CD4-positive, alpha-beta T cell treated with Interferon gamma for 1 hour (primary cell): ENCODE data around the gene WNT4.

Experiments
- DNase-seq: peaks from one replicate; pipeline ENCODE4 v3.0.0-alpha.2; 2020

Gene WNT4

DNA sequence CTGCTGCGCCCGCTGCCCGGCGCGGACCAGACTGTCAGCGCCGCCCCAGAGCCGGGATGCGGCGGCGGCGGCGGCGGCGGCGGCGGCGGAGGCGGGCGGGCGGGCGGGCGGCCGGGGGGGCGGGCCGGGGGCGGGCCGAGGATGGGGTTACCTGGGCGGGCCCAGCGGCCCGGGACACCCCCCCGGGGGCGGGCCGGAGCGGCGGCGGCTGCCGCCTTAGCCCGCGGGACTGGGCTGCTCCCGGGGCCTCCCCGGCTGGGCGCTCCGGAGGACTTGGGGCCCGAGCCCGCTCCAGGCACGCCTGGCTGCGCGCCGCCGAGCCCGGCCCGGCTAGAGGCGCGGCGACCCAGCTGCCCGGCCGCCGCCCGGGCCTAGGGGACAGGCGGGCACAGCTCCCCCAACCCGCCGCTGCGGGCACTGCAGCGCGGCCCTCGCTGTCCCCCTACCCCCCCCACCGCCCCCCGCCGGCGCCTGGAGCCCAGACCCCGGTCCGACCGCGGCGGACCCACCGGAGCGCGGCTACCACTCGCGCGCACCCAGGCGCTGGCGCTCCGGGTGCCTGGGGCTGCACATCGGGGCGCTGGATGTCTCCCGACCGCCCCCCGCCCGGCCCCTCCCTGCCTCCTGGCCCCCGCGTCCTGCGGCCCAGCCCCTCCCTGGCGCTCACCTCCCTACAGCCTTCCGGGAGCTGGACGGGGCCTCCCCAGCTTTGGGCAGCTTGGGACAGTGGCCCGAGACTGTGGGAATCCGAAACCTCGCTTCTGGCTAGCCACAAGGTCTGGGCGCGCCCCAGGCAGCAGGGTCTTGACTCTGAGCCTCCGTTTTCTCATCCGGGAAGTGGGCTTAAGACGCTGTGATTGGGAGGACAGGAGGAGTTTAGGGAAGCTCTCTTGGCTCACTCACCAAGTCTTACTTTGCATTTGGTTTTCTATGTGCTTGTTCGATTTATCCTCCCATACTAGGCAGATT lies at the start of gene WNT4:
Gene WNT4 (minus strand): TSS at position 33 of the 969 bp plus-strand sequence. CDS start 175 bp downstream, outside the sequence.
- no peak for DNase-seq

DNA sequence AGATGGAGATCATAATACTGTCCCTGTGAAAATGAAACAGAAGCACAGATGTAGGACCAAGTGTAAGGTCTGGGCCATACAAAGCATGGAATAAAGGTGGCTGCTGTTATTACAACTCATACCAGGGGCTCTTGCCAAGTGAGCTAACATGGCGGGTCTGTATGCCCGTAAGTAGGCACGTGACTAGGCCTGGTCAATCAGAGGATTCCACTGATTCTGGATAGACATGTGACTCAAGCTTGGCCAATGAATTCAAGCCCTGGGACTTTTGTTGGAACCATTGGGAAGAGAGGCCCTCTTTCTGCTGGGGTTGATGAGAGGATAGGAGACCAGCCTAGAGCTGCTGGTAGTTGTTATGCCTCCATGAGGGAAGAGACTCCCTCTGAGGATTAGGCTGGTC lies 47.8 kb upstream of the WNT4 start:
- no peak for DNase-seq

DNA sequence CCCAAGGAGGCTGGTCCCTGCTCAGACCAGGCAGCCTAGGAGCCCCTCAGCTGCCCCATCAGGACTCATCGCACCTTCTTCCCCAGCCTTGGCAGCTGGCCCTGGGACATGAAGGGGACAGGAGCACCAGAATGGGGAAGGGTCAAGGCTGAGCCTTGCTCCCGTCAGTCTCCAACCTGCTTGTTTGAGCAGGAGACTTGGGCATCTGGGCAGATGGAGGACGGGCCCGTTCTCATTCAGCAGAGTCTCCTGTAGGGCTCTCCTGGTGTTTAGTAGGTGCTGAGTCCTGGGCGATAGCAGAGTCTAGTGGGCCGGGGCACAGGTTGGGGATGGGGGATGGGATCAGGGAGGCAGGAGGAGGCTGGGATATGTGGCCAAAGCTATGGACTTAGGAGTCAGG lies 47.4 kb upstream of the WNT4 start:
- no peak for DNase-seq

DNA sequence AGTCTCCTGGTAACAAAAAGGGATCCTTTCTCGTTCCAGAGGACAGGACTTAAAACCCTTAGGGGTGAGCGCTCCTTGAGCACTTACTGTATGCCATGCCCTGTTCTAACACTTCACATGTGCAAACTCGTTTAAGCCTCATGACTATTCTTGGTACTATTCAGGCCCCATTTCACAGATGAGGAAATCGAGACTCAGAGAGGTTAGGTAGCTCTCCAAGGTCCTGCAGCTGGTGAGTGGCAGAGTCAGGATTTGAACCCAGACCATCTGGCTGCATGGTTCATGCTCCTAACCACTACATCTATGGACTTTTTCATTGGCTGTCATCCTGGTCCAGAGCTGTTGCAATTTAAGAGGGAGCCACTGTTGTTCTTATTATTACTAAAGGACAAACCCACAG lies 46.7 kb upstream of the WNT4 start:
- no peak for DNase-seq

DNA sequence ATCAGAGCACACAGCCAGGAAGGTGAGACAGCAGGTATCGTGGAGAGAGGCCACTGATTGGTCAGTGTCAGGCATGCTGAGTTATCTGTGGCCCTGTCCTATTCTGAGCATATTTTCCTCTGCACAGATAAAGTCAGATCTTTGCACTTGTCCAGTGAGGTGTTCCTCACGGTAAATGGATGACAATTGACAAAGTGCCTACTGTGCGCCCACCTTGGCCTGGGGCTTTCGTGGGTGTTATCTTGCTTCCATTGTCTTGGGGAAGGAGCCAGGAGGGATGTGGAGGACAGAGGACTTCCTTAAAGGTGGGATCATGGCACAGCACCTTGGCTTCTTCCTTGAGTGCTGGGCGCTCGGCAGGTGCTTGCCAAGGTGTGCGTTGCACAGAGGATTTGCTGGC lies 46.0 kb upstream of the WNT4 start:
- no peak for DNase-seq

DNA sequence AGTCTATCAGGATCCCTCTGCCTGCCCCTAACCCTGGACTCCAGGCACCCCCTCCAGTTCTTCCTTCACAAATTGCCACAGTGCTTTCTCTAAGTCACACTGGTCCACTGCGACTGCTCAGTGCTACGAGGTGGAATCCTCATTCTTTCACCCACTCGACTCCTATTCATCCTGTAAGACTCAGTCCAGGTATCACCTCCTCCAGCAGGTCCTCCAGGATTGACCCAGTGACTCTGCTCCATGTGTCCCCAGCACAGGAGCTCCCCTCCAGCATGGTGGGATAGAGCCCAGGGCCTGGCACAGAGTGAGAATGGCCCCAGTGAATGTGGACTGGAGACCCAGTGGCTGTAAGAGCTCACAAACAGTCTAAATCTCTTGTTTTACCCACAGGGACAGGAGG lies 45.5 kb upstream of the WNT4 start:
- DNase-seq, result no peak

DNA sequence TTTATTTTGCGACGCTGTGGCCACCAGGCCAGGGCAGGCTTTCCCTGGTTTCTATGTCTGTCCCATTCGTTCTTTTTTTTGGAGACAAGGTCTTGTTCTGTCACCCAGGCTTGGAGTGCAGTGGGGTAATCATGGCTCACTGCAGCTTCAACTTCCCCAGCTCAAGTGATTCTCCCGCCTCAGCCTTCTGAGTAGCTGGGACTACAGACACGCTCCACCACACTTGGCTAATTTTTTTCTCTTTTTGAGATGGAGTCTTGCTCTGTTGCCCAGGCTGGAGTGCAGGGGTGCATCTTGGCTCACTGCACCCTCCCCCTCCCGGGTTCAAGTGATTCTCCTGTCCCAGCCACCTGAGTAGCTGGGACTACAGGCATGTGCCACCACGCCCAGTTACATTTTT lies 43.4 kb upstream of the WNT4 start:
- DNase-seq, result no peak

DNA sequence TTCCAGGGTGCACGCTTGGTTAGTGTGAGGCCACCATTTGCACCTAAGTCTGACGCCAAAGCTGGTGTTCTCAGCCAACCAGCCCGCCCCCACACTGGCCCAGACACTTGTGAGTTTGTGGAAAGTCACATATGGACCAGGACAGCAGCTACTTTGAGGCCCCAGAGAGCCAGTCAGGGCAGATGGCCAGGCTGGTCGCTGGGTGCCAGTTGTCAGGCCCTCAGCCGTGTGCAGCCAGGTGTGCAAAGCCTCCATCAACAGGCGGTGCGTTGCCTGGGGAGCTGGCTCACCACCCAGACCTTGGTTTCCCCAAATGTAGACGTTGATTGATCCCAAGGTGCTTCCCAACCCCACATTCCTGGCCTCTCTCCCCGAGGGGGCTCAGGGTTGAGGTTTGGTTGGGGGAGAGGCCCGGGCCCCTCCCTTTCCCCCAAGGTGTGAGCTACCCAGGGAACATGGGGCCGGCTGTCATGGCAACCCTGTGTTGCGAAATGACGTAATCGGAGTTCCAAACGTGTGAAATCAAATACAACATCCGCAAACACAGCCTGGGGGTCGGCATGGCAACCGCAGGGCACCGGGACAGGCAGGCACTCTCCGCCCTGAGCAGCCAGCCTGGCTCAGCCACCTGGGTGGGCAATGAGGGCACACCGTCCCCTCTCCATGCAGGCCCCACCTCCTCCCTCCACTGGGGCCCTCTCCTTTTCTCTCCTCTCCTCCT lies 42.2 kb upstream of the WNT4 start:
- no peak for DNase-seq

DNA sequence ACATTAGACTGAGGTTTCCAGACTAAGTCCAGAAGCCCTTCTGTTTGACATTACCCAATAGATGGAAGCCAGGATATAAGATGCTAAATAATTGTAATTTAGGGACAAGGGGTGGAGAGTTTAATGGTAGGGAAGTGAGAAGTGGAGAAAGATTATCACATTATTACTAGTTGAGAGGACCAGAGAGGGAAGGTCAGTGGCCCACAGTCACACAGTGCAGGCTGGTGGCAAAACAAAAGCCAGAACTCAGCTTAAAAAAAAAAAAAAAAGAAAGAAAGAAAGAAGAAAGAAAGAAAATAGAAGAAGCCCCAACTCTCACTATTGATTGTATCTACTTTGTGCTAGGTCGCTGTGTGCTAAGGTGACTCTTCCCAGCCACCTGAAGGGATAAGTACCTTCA lies 41.6 kb upstream of the WNT4 start:
- DNase-seq, result no peak

DNA sequence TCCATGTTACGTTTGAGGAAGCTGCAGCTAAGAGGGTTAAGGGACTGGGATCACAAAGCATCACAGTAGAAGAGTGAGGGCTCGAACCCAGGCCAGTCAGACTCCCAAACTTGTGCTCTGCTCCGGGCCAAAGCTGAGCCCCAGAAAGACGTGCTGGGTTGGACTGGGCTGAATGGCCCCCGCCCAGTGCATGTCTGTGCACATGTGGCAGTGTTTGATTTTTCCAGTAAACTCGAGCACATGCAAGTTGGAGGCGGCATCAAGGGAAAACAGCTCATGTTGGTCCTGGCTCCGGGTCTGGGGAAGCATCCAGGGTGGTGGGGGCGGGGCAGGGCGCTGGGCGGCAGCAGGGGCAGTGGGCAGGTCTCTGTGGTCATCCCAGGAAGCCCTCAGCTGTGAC lies 39.8 kb upstream of the WNT4 start:
- DNase-seq, result no peak

DNA sequence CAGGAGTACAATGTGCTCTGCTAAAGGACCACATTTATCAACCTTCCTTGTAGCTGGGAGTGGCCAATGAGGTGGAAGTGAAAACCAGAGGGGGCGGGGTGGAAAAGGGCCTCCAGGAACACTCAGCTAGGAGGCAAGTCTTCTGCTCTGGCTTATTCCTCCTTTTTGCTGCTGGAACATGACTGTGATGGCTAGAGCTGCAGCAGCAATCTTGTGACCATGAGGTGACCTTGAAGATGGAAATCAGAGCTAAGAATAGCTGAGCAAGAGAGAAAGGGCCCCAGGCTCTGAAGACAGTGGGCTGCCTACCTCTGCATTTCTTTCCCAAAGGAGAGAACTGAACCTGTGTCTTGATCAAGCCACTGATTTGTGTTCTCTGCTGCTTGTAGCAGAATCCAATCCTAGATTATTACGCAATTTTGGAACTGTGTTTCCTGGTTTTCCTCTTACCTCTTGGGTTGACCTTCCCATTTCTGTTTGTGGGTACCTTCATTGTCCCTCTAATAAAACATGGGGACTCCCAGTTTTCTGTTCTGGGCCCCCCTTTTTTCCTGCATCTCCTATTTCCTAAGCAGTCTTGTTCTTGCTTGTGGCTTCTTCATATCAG lies 36.4 kb upstream of the WNT4 start:
- DNase-seq, result no peak

DNA sequence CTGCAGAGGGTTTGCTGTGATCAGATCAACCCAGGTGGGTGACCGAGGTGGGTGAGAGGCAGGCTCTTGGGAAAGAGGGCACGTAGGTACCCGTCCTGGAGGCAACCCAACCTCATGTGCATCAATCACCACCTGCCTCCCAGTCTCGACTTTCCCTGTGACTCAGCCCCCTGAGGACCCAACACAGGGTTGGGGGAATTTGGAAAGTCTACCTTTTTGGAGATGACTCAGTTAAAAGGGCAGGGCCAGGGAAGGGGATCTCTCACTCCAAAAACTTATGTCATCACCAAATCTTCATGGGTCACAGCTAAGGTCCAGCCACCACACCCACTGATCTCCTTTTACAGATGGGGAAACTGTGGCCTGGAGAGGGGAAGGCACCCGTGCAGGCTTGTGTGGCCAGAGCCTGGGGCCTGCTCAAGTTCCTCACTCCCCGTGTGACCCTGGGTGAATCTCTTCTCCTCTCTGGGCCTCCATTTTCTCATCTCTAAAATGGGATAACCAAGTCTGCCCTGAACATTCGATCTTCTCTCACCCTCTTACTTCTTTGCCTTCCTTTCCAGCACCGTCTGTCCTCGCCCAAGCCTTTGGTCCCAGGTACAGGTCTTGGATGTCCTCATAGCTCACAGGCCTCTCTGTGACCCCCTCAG lies 34.6 kb upstream of the WNT4 start:
- DNase-seq, result no peak

DNA sequence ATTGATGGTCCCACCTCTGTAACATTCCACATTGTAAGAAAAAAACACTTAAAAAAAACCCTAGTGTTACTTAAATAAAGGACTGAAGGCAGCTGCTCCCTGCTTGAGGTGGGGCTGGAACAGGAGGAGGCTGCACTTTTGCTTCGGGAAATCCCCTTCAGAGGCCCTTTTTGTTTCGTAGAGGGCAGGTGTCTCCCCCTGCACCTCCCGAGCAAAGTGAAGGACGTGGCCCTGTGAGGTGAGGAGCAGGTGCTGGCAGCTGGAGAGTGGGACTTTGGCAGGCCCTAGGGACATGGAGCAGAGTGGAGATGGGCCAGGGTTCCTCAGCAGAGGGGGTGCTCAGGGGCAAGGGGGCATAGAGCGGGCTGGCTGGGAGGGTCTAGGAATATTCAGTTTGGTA lies 33.4 kb upstream of the WNT4 start:
- DNase-seq, result peak; percentile 3

DNA sequence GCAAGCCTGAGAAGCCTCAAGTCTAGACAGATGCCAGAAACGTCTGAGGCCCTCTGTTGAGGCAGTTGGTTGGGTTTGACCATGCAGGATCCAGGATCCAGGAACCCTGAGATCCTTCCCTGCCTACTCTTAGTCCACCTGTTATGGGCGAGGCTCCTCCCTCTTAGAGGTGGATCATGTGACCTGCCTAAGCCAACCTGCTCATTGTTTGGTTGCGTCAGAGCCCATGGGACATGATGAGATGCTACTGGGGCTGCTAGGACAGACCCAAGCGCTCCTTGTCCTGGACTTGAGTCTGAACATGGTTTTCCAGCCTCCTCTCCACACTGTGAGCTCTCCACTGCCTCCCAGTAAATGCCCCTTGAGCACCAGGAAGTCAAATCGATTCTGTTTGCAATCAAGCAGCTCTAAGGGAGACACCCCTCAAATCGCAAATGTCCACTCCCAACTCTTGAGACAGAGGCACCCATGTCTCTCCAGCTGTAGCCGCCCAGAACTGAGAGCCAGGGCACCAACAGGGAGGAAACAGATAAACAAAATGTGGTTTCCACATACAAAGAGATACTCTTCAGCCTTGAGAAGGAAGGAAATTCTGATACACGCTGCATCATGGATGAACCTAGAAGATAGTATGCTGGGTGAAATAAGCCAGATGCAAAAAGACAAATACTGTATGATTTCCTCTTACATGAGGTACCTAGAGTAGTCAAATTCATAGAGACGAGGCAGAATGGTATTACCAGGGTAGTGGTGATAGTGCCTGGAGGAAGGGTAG lies 31.7 kb upstream of the WNT4 start:
- no peak for DNase-seq

DNA sequence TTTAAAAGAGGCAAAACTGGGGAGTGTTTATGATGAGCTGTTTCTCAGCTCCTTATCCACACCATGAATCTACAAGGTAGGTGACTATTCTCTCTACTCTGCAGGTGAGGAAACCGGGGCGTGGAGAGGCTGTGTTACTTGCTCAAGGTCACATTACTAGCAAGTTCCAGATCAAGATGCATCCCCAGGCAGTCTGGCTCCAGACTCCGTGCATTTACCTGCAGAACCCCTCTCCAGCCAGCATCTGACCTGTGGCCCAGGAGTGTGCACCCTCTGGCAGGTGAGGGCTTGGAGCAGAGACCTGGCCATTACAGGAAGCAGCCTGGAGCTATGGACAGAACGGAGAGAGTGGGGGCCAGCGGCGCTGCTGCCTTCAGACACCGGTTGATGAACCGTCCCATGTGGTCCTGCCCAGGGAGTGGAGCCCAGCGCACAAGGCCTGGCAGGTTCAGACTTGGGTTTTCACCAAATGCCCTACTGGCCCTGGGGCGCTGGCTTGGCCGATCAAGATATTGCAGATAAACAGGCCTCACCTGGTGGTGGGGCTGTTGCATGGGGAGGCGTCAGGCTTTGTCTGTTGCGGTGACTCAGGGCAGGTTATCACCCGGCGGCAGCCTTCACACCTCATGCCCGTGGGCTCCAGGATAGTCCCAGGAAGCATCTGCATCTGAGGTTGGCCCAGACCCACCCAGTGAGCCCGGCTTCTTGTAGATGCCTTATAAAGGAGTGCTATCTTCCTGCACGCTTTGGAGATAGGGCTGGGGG lies 29.2 kb upstream of the WNT4 start:
- DNase-seq, result no peak

DNA sequence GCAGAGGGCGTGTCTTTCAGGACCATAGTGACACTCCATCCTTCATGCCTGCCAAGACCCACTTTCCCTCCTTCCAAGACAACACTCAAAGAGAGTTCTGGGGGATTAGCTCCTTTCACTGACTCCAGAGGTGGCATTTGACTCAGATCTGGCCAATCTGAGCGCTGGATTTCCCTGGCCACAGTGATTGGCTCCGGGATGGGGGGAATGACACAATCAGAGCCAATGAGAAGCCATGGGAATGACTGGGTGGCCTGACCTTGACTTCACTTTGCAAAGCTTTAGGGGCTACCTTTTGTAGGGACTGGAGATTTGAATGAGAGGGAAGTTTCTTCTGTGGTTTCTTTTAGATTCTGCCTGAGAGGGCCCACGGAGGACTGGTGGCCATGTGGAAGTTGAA lies 26.9 kb upstream of the WNT4 start:
- no peak for DNase-seq

DNA sequence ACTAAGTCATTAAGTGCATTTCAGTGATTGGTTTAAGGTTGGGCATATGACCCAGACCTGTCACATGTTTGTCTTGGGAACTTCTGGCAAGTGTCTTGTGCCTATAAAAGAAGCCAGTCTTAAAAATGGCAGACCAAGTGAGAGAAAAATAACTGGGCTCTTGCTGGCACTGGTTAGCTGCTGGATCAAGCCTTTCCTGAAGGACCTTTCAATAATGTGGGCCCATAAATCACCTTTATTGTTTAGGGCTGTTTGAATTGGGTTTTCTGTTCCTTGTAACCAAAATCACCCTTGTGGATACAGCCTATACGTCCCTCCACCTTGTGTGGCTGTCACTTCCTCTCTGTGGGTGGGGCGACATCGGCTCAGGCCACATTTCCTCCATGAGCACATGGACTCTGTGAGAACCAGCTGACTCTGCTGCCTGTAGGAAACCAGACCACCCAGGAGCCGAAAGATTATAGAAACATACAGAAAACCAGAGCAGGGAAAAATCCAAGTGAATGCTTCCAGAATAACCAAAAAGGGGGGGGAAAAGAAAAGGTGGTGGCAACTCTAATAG lies 25.6 kb upstream of the WNT4 start:
- DNase-seq, result no peak

DNA sequence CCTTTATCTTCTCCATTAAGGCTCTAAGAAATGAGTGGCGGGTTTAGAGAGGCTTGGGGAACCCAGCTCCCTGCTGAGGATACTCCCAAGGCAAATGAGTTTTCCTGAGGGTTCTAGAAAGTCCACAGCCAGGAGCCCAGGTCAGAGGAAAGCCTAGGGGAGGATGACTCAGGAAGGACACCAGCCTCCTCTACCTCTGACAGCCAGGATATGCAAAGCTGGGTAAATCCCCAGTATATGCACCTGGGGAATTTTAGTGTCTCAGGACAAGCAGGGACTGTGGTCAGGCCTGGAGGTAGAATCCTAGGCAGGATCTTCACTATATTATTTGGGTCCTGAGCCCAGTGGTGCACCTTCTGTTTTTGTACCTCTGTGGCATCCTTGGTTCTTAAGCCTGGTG lies 23.5 kb upstream of the WNT4 start:
- DNase-seq, result no peak

DNA sequence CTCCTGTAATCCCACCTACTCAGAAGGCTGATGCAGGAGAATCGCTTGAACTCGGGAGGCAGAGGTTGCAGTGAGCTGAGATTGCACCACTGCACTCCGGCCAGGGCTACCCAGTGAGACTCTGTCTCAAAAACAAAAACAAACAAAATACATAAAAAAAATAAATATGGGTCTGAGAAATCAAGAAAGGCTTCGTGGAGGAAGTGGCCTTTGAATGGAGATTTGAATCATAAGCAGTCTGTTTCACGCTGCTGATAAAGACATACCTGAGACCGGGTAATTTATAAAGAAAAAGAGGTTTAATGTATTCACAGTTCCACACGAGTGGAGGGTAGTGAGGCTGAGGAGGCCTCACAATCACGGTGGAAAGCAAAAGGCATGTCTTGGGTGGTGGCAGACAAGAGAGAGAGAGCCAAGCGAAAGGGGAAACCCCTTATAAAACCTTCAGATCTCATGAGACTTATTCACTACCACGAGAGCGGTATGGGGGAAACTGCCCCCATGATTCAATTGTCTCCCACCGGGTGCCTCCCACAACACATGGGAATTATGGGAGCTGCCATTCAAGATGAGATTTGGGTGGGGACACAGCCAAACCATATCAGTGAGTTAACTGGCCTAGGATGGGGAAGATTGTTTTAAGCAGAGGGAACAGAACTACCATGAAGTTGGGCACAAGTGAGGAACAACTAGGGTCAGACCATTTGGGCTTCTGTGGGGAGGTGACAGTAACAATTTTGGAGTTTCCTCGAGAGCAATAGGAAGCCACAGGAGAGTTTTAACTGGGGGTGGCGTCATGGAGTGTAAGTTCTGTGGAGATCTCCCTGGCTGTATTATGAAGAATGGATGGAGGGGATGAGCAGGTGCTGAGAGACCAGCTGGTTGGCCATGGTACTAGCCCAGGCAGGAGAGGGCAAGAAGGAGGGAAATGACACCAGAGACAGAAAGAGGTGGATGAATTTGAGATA lies 22.2 kb upstream of the WNT4 start:
- no peak for DNase-seq

DNA sequence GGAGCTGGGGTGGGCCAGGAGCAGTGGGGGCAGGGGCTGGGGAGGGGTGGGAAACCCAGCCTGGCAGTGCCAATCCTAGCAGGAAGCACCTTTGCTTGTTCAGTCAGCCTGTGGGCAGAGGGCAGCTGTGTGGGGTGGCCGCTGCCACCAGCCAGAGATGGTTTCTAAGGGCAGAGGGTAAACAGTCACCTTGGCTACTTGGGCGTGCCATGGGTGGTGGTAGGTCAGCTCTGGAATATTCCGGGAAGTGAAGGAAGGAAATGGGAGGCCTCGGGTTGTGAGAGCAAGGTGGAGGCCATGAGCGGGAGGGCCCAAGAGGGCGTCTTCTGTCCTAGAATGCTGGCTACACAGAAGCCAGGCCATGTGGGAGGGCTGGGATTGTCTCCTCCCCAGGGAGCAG lies 20.7 kb upstream of the WNT4 start:
- no peak for DNase-seq
